COLO668 (cell line): ENCODE results near the gene KDM1B.
"Not testable (repeated sequence)": the region's sequence is repeated elsewhere in the genome, so short reads cannot be mapped to it uniquely, and the experiment has no call there.

Experiments used
- DNase-seq: peaks from one replicate; lab custom pipeline; 2025; ENCODE audit not compliant: unreplicated experiment; lab: John Stamatoyannopoulos, UW

Gene KDM1B

GRCh38 chr6:18228590-18228989 lies 73.4 kb downstream of the KDM1B start:
- DNase-seq: not testable (repeated sequence)

GRCh38 chr6:18231856-18232255 lies 76.6 kb downstream of the KDM1B start:
- DNase-seq: not testable (repeated sequence)

- DNase-seq: not testable (repeated sequence)
These were observed 78.5 kb downstream of the KDM1B start for GRCh38 chr6:18233770-18234169.

DNA sequence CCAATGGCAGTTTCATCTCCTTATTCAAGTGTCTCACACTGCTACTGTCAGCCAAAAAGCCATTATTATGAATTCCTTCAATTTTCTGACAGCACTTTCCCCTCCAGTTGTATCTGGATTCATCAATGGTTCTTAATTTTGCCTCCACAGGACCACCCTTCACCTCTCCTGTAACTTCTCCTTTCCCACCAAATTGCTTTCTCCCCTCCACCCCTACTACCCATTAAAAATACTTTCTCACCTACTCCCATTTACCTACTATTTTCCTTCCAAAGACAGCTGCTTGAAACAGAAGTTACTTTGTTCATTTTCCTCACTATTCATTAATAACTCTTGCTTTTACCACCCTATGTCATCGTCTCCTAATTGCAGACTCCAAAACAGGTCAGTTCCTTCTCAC lies 79.3 kb downstream of the KDM1B start:
- no peak for DNase-seq

- no peak for DNase-seq
These were observed 80.3 kb downstream of the KDM1B start for GRCh38 chr6:18235524-18235923.

DNA sequence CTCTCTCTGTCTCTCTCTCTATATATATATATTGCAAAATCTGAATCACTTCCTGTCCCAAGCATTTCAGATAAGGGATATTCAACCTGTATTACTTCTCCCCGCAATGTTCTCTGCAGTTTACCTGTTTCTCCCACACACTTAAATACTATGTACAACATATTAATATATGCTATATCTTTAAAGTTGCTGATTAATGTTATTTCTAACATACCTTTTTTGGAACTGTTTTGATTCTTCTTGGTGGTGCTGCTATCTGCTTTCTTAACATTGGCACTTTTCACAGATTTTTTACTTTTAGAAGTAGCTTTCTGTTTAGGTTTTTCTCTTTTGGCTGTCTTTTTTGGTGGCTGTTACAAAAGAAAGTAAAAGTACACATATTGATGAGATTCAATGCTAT lies 81.9 kb downstream of the KDM1B start:
- no peak for DNase-seq

DNA sequence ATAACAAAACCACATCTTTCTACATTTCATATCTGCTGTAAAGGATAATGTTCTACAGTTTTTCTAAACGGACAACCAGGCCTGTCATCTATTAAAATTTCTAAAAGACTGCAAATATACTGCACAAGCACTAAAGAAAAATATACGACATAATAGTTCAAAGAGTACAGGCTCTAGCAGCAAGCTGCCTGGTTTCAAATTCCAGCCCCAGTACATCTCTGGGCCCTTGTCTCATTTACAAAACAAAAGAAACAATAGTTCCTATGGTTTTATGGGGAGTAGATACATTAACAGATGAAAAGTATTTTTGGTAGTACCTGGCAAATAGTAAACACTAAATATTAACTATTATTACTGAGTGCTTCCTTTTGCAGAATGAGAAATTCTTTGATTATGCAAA lies 85.0 kb downstream of the KDM1B start:
- no peak for DNase-seq

DNA sequence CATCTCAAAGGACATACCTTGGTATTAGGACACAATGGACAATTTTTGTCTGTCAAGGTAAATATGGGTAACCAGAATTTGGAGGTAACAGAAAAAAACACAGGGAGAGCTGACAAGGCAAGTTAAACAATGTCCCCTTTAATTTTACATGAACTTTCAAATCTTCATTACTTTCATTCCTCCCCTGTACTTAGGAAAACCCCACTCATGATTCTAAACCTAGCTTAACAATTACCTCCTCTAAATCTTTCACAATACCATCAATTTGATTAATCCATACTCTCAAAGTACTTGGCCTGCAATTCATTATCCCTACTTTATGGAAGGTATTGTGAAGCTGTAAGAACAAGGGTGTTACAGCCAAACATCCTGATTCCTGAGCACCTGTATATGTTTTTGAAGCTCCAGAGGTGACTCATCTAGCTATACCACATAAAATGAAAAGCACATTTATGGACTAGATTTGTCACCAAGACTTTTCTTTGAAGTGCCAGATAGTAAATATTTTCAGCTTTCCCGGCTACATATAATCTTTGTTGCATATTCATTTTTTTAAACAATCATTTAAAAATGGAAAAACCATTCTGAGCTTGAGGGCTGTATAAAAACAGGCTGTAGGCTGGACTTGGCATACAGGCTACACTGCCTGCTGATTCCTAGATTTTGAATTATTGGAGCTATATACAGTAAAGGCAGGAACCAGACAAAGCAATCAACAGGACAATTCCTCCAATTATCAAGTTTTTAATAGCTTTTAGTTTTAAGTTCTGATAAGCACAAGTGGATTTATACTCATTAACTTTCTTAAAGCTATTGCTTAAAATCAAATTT lies 86.2 kb downstream of the KDM1B start:
- DNase-seq: no peak

GRCh38 chr6:18242062-18242851 lies 87.0 kb downstream of the KDM1B start:
- DNase-seq: no peak

DNA sequence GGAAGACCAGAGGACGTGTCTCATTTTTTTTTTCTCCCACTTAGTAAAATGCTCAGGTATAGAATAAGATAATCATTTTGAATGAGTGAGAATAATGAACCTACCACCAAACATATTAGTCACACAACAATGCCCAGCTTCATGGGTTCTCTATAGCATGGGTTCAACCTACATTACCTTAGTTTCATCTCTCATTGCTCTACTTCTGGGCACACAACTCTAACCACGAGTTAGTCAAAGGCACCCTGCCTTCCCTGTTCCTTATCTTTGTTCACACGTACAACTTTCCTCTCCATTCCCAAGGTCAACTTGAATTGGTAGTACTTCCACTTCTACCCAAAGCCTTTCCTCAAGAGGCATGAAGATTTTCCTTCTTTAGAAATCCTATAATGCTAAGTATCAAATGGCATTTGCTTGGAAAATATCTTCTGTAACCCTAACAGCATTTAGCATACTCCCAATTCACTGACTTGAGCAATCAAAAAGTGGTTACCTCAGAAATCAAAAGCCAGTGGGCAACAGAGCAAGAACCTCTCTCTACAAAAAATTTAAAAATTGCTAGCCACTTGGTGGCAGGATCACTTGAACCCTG lies 88.2 kb downstream of the KDM1B start:
- no peak for DNase-seq

DNA sequence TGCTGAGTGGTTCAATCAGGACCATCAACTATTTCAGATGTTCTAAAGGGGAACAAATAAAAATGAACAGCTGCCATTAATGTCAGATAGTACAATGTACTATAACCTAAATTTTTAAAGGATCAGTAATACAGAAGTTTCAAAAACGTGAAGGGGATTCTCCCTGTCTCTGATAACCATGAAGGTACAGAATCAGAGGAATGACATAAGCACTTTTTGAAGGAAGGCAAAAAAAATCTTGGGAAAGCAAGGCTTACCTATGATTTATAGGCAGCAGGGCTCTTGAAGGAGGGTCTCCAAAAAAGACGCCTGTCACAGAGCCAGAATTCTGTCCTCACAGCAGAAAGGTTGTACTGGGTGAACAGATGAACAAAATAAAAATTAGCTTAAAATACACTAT lies 89.0 kb downstream of the KDM1B start:
- DNase-seq: no peak

- no peak for DNase-seq
These were observed 89.9 kb downstream of the KDM1B start for GRCh38 chr6:18245079-18245478.

DNA sequence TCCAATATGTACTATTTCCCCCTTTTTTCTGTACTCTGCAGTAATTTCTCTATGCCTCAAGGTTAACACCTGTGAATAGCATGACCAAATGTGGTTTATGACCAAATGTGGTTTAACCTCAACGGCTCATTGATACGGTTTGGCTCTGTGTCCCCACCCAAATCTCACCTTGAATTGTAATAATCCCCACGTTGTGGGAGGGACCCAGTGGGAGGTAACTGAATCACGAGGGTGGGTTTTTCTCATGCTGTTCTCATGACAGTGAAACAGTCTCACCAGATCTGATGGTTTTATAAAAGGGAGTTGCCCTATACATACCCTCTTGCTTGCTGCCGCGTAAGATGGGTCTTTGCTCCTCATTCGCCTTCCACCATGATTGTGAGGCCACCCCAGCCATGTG lies 90.4 kb downstream of the KDM1B start:
- no peak for DNase-seq

DNA sequence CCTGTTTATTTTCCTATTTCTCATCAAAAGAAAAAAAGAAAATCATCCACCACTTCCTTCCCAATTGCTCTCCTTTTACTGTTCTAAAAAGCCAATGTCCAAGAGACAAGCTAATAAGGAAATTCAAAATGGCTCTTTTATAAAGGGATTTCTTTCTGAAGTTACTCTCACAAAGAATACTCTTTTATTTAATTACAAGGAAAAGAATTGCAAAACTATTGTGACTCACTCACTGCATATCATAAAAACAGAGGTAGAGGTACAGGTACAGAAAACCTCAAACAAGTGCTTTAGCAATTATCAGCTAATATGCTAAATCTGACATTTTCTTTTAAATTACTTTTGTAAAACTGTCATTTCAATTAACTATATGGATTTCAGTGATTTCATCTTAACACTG lies 91.0 kb downstream of the KDM1B start:
- no peak for DNase-seq

GRCh38 chr6:18247002-18247401 lies 91.8 kb downstream of the KDM1B start:
- no peak for DNase-seq

- no peak for DNase-seq
These were observed 93.5 kb downstream of the KDM1B start for GRCh38 chr6:18248698-18249097.

DNA sequence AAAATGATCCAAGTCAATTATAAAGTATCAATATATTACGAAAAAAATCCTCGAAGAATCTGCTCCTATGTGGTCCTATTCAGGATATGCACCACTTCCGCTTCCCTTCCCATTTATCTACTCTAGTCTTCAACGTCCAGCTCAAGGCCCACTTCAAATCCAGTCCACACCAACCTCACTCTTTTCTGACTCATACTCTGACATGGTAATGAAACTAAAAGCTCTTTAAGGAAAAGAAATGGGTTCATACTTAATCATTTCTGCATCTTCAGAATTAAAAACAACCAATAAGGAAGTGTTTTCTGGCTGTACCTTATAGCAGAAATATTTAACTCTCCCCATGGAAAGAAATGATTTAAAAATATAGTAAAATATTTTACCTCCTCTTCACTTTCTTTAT lies 94.0 kb downstream of the KDM1B start:
- no peak for DNase-seq

DNA sequence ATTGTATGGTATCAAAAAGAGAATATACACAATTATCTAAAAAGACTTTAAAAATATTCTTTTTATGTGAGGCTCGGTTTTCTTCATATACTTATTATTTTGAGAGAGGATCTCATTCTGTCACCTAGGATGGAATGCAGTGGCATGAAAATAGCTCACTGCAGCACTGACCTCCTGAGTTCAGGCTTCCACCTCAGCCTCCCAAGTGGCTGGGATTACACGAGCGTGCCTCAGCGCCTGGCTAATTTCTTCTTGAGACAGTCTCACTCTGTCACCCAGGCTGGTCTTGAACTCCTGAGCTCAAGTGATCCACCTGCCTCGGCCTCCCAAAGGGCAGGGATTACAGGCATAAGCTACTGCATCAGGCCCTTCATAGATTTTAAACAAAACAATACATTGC lies 98.4 kb downstream of the KDM1B start:
- no peak for DNase-seq

DNA sequence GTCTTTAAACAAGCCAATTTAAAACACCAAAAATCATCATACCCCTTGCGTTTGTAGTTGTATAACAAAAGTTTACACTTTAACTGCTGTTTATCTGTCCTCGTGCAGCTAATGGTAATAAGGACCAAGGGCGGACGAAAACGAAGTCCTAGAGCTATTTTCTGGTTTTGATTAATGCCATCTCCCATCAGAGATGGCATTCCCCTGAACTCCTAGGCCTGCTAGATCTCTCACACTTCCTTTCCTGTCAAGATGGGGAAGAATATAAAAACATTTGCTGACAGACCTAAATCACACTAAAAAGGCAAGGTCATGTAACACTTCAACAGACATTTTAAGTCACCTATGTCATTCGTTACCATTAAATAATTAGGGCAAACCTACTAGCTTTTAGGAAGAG lies 99.6 kb downstream of the KDM1B start:
- DNase-seq: no peak

DNA sequence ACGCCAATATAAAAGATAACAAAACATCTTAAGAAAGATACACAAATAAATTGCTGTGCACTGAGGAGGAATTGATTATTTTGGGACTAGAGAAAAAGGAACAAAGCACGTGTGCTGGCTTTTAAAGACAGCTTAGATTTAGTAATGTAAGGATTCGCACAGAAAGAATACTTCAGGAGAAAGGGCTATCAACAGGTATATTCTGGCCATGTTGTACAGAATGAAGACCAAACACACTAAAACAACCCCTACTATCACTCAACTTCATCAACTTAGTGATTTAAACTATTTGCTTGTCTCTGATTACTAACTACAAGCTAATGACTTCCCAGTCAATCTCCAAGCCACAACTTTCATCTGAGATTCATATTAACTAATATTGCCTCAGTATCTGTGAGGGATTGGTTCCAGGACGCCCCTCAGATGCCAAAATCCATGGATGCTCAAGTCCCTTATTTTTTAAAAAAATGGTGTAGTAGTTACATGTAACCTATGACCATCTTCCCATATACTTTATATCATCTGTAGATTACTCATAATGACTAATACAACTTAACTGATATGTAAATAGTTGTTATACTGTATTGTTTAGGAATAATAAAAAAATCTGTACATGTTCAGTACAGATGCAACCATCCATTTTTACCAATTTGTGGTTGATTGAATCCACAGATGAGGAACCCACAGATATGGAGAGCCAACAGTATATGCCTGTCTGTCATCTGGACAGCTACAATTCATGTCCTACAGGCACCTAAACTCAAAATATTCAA lies 104.6 kb downstream of the KDM1B start:
- DNase-seq: no peak

DNA sequence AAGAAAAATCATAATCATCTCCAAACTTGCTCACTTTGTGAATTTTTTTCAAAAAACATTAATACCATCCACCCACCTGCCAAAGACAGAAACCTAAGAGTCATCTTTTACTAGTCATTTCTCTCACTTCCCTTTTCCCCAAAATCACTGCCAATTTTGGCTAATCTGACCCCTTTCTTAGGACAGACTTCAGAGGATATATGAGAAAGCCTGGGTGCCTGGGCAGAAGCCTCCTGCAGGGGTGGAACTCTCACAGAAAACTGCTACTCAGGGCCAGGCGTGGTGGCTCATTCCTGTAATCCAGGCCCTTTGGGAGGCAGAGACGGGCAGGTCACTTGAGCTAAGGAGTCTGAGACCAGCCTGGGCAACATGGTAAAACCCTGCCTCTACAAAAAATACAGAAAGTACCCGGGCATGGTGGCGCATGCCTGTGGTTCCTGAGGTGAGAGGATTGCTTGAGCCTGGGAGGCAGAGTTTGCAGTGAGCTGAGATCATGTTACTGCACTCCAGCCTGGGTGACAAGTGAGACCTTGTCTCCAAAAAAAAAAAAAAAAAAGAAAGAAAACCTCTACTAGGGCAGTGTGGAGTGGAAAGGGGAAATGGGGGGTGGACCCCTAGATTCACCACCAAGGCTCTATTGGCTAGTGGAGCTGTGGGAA lies 105.4 kb downstream of the KDM1B start:
- peak; percentile 14 for DNase-seq
